Right lobe of liver (tissue), 6 donors: ENCODE results near the gene SCYL2. TPM values are rescaled to one million over a fixed set of nuclear protein-coding genes. Genes with fewer than 3 reads are reported as not detected.

ENCODE experiments used
- ATAC-seq, 4 donors: fragments of 200-7000 bp; cut with Tn5 transposase; one replicate each; pipeline ENCODE4 v1.9.1; 2020; ENCODE audit warnings: mild to moderate bottlenecking in 4 of 4, moderate library complexity in 4 of 4
- DNase-seq, 3 donors: peaks; one replicate each; pipeline ENCODE4 v3.0.0-alpha.2; 2020
- H3K27ac ChIP-seq, 3 donors: fragments of 200-600 bp; one replicate each; pipeline ENCODE4 v1.8.0; 2022
- H3K27me3 ChIP-seq, 2 donors: fragments of 200-600 bp; one replicate each; pipeline ENCODE4 v1.8.0; 2022
- H3K36me3 ChIP-seq, 4 donors: fragments of 200-600 bp; sonication (generic) in 1 of 4; one replicate each; pipeline versions ENCODE4 v1.5.1 to v1.8.0; 2017 to 2022; ENCODE audit warnings: control low read depth in 1 of 4
- H3K4me1 ChIP-seq, 4 donors: fragments of 200-600 bp; sonication (generic) in 1 of 4; one replicate each; pipeline versions ENCODE4 v1.5.1 to v1.8.0; 2017 to 2022; ENCODE audit warnings: control low read depth in 1 of 4
- H3K4me3 ChIP-seq, 3 donors: fragments of 200-600 bp; one replicate each; pipeline ENCODE4 v1.8.0; 2022
- H3K9me3 ChIP-seq, 4 donors: fragments of 200-600 bp; sonication (generic) in 1 of 4; one replicate each; pipeline versions ENCODE4 v1.5.1 to v1.8.0; 2017 to 2022; ENCODE audit warnings: control low read depth in 1 of 4
- POLR2A ChIP-seq: fragments of 450-650 bp; IDR thresholded peaks from one replicate; pipeline ENCODE4 v1.6.1; 2017; ENCODE audit warnings: antibody characterized with exemption, mild to moderate bottlenecking
- WGBS: methylation state at CpG from one replicate; pipeline ENCODE4 v1.1.6; 2018; ENCODE audit warnings: low coverage, low lambda C conversion rate; ENCODE audit not compliant: insufficient coverage; ENCODE audit errors: missing lambda C conversion rate; 5-methylcytosine and 5-hydroxymethylcytosine counted together
- intact Hi-C, 2 donors: fragments of 100-400 bp; cut with DNase I; formaldehyde crosslinking; loops; one replicate each; pipeline versions ENCODE4 v1.11.2 to v1.14.1; 2022
- small RNA-seq, 2 experiments: library from RNA; depleted of rRNA; stranded (forward); fragments of <200 nt; gene quantifications; one replicate each; pipeline ENCODE3, GENCODE V24; 2016
- total RNA-seq, 6 experiments: library from RNA; depleted of rRNA in 2 of 6; stranded (reverse); fragments of >200 nt in 2 of 6; fragmentation: NEBNext Ultra II Directional in 3 of 6; extraction: Animal tissue kit (Norgen Biotek cat#: 25700) in 3 of 6; gene quantifications; one replicate each; pipeline versions ENCODE4 v1.1.0 to v1.2.4, GENCODE V29; 2016 to 2023
- TF ChIP-seq, protein P1 (sequence below), 4 donors: fragments of 200-600 bp in 3 of 4; fragments of 450-650 bp in 1 of 4; IDR thresholded peaks; one replicate each; pipeline versions ENCODE4 v1.5.1 to v1.8.0; 2016 to 2022; ENCODE audit warnings: antibody characterized with exemption in 4 of 4, mild to moderate bottlenecking in 2 of 4
- donor health status: DM: no; HTN: yes; CAD: no.
- donor health status: DM: no; HTN: no; CAD: no.
- donor health status: DM: no; HTN: no; CAD: no.
- donor health status: DM: no; HTN: yes; CAD: no.
- donor health status: DM: no; HTN: yes; CAD: no.

The SCYL2 gene
- total RNA-seq, 6 experiments from 2014 or later = 17.9 to 34.1 (median 28.0) TPM

GRCh38 chr12:100384559-100384935 is 117.6 kb downstream of the SCYL2 start:
- Histone ChIP-seq H3K9me3 (no peaks in the 10 kb centered on the region), H3K27ac (no peak overlapping the region), H3K4me1 (no peaks in the 10 kb centered on the region), H3K27me3 (no peaks in the 10 kb centered on the region), H3K36me3 (no peaks in the 10 kb centered on the region), H3K4me3 (no peak overlapping the region)
- ATAC-seq (no peak), DNase-seq (no peak)
- 74% methylated on average over 3 of the region's 5 CpGs for WGBS
- TF ChIP-seq, protein P1, sequence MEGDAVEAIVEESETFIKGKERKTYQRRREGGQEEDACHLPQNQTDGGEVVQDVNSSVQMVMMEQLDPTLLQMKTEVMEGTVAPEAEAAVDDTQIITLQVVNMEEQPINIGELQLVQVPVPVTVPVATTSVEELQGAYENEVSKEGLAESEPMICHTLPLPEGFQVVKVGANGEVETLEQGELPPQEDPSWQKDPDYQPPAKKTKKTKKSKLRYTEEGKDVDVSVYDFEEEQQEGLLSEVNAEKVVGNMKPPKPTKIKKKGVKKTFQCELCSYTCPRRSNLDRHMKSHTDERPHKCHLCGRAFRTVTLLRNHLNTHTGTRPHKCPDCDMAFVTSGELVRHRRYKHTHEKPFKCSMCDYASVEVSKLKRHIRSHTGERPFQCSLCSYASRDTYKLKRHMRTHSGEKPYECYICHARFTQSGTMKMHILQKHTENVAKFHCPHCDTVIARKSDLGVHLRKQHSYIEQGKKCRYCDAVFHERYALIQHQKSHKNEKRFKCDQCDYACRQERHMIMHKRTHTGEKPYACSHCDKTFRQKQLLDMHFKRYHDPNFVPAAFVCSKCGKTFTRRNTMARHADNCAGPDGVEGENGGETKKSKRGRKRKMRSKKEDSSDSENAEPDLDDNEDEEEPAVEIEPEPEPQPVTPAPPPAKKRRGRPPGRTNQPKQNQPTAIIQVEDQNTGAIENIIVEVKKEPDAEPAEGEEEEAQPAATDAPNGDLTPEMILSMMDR (IDR thresholded peaks at IDR 0.05) = no peak
- TF ChIP-seq POLR2A = no peak
- intact Hi-C loops = no loop called here

GRCh38 chr12:100388382-100388781 is 121.4 kb downstream of the SCYL2 start:
- 77% methylated on average over 5 of the region's 5 CpGs for WGBS
- Histone ChIP-seq H3K27me3 (no peaks in the 10 kb centered on the region), H3K27ac (no peak overlapping the region), H3K4me3 (no peak overlapping the region), H3K36me3 (no peaks in the 10 kb centered on the region), H3K4me1 (no peaks in the 10 kb centered on the region), H3K9me3 (no peaks in the 10 kb centered on the region)
- intact Hi-C loops = no loop called here
- TF ChIP-seq POLR2A = no peak
- TF ChIP-seq, protein P1 (IDR thresholded peaks at IDR 0.05) = no peak
- no peak for DNase-seq
- ATAC-seq = no peak

Small RNA genes lying within 50 kb of the gene (small RNA-seq; reads per million reads assigned to genes)
- 0 reads per million in 2 experiments for gene RF00019

Other genes with a start within 250 kb of the SCYL2 start
- 10 to 100 TPM; 26.1 to 34.5 (median 29.8) TPM for gene BLTP3B, start 124.3 kb upstream of the SCYL2 start, total RNA-seq
- gene ACTR6, start 66.4 kb upstream of the SCYL2 start, total RNA-seq = 10 to 100 TPM in 4 of 6 experiments, 1 to 10 TPM in 2; 5.7 to 16.0 (median 13.1) TPM
- gene DEPDC4, start 98 bp upstream of the SCYL2 start, total RNA-seq = 1 to 10 TPM in 4 of 6 experiments, under 1 TPM in 2; 0.37 to 2.0 (median 1.4) TPM
- under 1 TPM; 0.06 to 0.51 (median 0.23) TPM for gene SLC17A8, start 89.9 kb downstream of the SCYL2 start, total RNA-seq
- 10 to 100 TPM; 52.4 to 81.7 (median 62.6) TPM for gene NR1H4, start 206.7 kb downstream of the SCYL2 start, total RNA-seq